ENCODE data around the gene PRADC1.

The PRADC1 gene

DNA sequence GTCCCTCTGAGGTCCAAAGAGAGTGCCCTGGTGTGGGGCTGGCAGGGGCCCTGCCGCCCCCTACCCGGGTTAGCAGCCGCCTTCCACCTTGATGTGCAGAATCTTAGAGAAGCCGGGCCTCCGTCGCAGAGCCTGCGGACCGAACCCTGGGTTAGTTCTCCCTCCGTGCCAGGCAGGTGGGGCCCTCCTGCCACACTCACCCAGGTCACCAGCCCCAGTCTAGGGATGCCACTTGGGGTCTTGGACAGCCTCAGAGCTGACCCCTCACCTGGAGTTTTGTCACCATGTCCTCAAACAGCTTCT is 25.8 kb upstream of the PRADC1 start:
- DNase-seq: no peak
- Histone ChIP-seq H3K27me3 (replicated peaks; ENCODE audit: control insufficient read depth, insufficient read depth, low read length, poor library complexity, severe bottlenecking) (no peaks in the 10 kb centered on the region), H3K27ac (ENCODE audit: insufficient read depth, low read length, poor library complexity, severe bottlenecking) (no peak overlapping the region), H3K36me3 (ENCODE audit: control insufficient read depth, insufficient read depth, low read length) (peaks cover 9% of the 10 kb centered on the region), H3K4me3 (ENCODE audit: insufficient read depth, low read depth, low read length, poor library complexity, severe bottlenecking) (no peak overlapping the region), H3K4me1 (ENCODE audit: control insufficient read depth, insufficient read depth, low read length, poor library complexity, severe bottlenecking) (peaks cover 5% of the 10 kb centered on the region), H3K9me3 (ENCODE audit: control insufficient read depth, low read length) (no peaks in the 10 kb centered on the region)

DNA sequence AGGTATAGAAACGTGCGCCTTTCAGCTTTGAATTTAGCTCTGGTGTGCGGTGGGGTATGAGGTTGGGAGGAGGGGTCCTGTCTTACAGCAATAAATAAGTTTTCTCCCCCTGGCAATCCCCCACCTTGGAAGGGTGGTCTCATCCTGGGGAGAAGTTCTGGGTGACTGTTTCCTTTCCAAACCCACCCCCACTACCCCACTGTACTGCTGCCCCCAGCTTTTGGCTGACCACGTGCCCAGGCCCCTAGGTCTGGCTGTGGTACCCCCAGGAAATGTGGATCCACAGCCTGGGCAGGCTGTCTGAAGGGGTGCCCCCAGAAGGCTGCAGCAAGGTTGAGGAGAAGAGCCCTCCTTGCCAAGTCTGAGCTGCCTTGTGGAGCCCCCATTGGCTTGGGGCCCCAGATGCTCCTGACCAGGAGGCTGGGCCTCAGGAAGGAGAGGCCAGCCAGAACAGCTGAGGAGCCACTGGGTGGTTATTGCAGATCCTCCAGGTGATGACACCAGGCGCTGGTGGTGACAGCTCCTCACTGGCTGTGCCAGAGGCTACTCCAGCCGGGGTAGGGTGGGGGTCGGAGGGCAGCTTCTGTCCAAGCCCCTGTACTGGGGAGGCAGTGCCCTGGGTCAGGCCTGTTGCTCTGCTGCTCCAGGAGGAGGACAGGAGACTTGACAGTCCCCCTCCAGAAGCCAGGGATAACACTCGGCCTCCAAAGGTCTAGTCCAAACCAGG is 25.3 kb upstream of the PRADC1 start:
- Histone ChIP-seq H3K36me3 (ENCODE audit: control insufficient read depth, insufficient read depth, low read length) (peaks cover 14% of the 10 kb centered on the region), H3K9me3 (ENCODE audit: control insufficient read depth, low read length) (no peaks in the 10 kb centered on the region), H3K4me1 (ENCODE audit: control insufficient read depth, insufficient read depth, low read length, poor library complexity, severe bottlenecking) (peaks cover 5% of the 10 kb centered on the region), H3K4me3 (ENCODE audit: insufficient read depth, low read depth, low read length, poor library complexity, severe bottlenecking) (no peak overlapping the region), H3K27ac (ENCODE audit: insufficient read depth, low read length, poor library complexity, severe bottlenecking) (no peak overlapping the region), H3K27me3 (replicated peaks; ENCODE audit: control insufficient read depth, insufficient read depth, low read length, poor library complexity, severe bottlenecking) (no peaks in the 10 kb centered on the region)
- no peak for DNase-seq

DNA sequence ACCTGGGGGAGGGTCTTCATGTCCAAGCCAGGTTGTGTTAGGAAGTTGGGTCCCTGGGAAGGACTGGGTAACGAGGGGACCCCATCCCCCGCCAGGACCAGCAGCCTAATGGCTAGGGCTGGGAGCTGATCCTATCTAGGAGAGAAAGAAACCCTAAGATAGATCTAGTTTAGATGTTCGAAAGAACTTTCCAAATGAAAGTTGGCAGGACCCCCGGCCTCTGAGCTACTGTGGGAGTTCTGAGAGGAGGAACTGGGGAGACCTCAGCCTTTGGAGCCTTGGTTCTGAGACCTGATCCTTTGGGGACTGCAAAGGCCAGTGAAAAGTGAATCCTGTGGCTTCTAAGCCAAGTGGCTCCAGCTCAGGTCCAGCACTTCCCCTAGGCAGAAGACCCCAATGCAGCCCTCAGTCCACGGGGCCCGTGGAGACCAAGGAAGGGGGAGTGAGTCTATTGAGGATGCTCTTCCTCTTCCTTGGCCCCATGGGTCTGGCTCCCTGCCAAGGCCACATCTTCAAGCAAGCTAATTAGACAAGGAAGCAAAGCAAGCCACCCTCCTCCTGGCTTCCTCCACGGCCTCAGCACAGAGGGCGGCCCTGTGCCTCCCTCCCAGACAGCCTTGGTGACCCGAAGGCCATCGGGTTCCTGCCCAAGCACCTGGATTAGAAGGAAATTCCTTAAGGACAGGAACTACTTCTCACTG is 24.5 kb upstream of the PRADC1 start:
- Histone ChIP-seq H3K27me3 (replicated peaks; ENCODE audit: control insufficient read depth, insufficient read depth, low read length, poor library complexity, severe bottlenecking) (no peaks in the 10 kb centered on the region), H3K9me3 (ENCODE audit: control insufficient read depth, low read length) (no peaks in the 10 kb centered on the region), H3K36me3 (ENCODE audit: control insufficient read depth, insufficient read depth, low read length) (peaks cover 22% of the 10 kb centered on the region), H3K4me3 (ENCODE audit: insufficient read depth, low read depth, low read length, poor library complexity, severe bottlenecking) (no peak overlapping the region), H3K4me1 (ENCODE audit: control insufficient read depth, insufficient read depth, low read length, poor library complexity, severe bottlenecking) (peaks cover 5% of the 10 kb centered on the region), H3K27ac (ENCODE audit: insufficient read depth, low read length, poor library complexity, severe bottlenecking) (no peak overlapping the region)
- no peak for DNase-seq

DNA sequence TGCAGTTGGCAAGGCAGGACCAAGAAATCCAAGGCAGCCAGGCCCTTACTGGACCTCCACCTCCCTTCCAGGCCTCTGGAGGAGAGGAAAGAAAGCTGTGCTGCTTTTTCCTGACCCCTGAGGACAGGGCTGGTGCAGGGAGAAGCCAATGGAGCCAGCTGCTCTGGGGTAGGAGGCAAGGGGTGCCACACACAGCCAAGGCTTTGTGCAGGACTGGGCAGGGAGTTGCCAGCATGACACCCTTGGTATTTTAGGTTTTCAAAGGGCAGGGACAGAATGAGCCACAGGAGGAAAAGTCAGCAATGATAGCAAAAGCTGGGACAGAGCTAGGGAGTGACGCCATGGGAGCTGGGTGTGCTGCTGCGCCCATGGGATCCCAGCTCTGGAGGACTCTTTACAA is 24.0 kb upstream of the PRADC1 start:
- peaks cover 25% of the 10 kb centered on the region for H3K36me3 ChIP-seq (ENCODE audit: control insufficient read depth, insufficient read depth, low read length)
- H3K9me3 ChIP-seq (ENCODE audit: control insufficient read depth, low read length): no peaks in the 10 kb centered on the region
- no peak overlapping the region for H3K4me3 ChIP-seq (ENCODE audit: insufficient read depth, low read depth, low read length, poor library complexity, severe bottlenecking)
- H3K4me1 ChIP-seq (ENCODE audit: control insufficient read depth, insufficient read depth, low read length, poor library complexity, severe bottlenecking): peaks cover 5% of the 10 kb centered on the region
- no peak overlapping the region for H3K27ac ChIP-seq (ENCODE audit: insufficient read depth, low read length, poor library complexity, severe bottlenecking)
- no peaks in the 10 kb centered on the region for H3K27me3 ChIP-seq (replicated peaks; ENCODE audit: control insufficient read depth, insufficient read depth, low read length, poor library complexity, severe bottlenecking)
- no peak for DNase-seq

DNA sequence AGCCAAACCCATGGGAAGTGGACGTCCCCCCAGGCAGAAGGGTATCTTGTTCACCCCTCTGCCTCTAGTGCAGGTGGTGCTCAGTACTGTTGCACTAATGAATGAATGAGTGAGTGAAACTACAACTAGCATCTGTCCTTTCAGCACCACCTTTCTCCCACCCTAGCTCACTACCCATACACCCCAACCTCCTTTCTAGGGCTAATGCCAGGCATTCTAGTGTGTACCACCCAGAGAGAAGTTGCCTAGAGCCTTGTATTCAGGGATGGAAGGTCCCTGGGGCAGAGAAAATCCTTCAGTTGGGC is 23.5 kb upstream of the PRADC1 start:
- no peak for DNase-seq
- no peaks in the 10 kb centered on the region for H3K9me3 ChIP-seq (ENCODE audit: control insufficient read depth, low read length)
- no peak overlapping the region for H3K4me3 ChIP-seq (ENCODE audit: insufficient read depth, low read depth, low read length, poor library complexity, severe bottlenecking)
- no peaks in the 10 kb centered on the region for H3K27me3 ChIP-seq (replicated peaks; ENCODE audit: control insufficient read depth, insufficient read depth, low read length, poor library complexity, severe bottlenecking)
- H3K4me1 ChIP-seq (ENCODE audit: control insufficient read depth, insufficient read depth, low read length, poor library complexity, severe bottlenecking): peaks cover 5% of the 10 kb centered on the region
- peaks cover 30% of the 10 kb centered on the region for H3K36me3 ChIP-seq (ENCODE audit: control insufficient read depth, insufficient read depth, low read length)
- H3K27ac ChIP-seq (ENCODE audit: insufficient read depth, low read length, poor library complexity, severe bottlenecking): no peak overlapping the region

DNA sequence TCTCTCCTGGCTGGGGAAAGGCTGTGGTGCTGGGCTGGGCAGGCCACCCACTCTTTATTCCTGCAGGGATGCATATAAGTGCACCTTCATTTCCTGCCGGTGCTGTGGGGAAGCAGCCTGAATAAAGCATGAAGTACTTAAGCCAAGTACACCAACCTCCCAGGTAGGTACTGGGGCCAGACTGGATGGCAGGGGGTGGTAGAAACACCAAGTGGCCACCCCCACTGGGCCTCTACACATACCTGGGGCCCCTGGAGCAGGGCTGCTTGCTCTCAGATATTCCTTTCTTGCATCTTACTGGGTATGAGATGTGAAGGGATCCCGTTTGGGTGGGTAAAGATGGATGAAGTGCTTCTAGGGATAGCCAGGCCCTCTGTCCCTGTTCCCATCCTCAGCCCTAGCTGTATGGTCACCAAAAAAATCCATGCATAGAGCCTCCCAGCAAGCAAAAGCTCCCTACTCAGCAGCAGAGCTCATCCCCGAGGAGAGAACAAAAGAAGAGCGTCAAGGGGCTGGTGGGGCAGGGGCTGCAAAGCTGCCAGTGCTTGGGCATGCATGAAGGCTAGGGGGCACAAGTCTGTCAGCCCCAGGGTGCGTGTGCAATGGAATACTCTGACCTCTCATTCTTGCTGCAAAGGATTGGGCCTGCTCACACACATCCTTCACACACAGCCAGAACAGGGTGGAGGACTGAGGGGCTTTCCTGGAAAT is 23.0 kb upstream of the PRADC1 start:
- no peaks in the 10 kb centered on the region for H3K9me3 ChIP-seq (ENCODE audit: control insufficient read depth, low read length)
- H3K36me3 ChIP-seq (ENCODE audit: control insufficient read depth, insufficient read depth, low read length): peaks cover 34% of the 10 kb centered on the region
- no peak overlapping the region for H3K4me3 ChIP-seq (ENCODE audit: insufficient read depth, low read depth, low read length, poor library complexity, severe bottlenecking)
- no peak overlapping the region for H3K27ac ChIP-seq (ENCODE audit: insufficient read depth, low read length, poor library complexity, severe bottlenecking)
- H3K4me1 ChIP-seq (ENCODE audit: control insufficient read depth, insufficient read depth, low read length, poor library complexity, severe bottlenecking): peaks cover 5% of the 10 kb centered on the region
- DNase-seq: no peak
- H3K27me3 ChIP-seq (replicated peaks; ENCODE audit: control insufficient read depth, insufficient read depth, low read length, poor library complexity, severe bottlenecking): no peaks in the 10 kb centered on the region

DNA sequence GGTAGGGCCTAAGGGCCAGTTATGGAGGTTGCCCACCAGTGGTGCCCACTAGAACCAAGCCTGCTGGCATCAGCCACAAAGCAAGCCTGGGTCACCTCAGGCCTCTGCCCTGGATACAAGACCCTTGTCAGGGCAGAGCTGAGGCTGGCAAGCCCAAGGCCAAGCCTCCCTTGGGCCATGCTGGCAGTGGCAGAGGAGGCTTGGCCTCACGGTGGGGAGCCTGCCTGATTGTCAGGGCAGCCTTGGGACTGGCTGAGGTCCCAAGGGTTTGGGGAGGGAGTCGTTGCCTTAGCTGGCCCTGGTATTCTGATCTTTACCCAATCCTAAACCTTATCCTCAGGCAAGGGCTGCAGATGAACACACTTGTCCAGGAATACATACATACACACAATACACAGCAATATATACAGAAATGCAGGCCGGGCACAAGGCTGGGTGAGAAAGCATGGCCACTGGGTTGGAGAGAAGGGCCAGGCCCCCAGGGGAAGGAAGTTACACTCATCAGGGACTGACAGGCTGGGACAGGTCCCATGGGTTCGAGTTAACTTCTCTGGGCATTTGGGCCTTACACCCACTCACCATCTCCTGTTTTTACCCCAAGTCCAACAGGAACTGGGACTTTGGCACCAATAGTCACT is 22.1 kb upstream of the PRADC1 start:
- peaks cover 43% of the 10 kb centered on the region for H3K36me3 ChIP-seq (ENCODE audit: control insufficient read depth, insufficient read depth, low read length)
- no peaks in the 10 kb centered on the region for H3K9me3 ChIP-seq (ENCODE audit: control insufficient read depth, low read length)
- no peak for DNase-seq
- H3K27me3 ChIP-seq (replicated peaks; ENCODE audit: control insufficient read depth, insufficient read depth, low read length, poor library complexity, severe bottlenecking): no peaks in the 10 kb centered on the region
- H3K27ac ChIP-seq (ENCODE audit: insufficient read depth, low read length, poor library complexity, severe bottlenecking): no peak overlapping the region
- H3K4me1 ChIP-seq (ENCODE audit: control insufficient read depth, insufficient read depth, low read length, poor library complexity, severe bottlenecking): peaks cover 5% of the 10 kb centered on the region
- H3K4me3 ChIP-seq (ENCODE audit: insufficient read depth, low read depth, low read length, poor library complexity, severe bottlenecking): no peak overlapping the region

DNA sequence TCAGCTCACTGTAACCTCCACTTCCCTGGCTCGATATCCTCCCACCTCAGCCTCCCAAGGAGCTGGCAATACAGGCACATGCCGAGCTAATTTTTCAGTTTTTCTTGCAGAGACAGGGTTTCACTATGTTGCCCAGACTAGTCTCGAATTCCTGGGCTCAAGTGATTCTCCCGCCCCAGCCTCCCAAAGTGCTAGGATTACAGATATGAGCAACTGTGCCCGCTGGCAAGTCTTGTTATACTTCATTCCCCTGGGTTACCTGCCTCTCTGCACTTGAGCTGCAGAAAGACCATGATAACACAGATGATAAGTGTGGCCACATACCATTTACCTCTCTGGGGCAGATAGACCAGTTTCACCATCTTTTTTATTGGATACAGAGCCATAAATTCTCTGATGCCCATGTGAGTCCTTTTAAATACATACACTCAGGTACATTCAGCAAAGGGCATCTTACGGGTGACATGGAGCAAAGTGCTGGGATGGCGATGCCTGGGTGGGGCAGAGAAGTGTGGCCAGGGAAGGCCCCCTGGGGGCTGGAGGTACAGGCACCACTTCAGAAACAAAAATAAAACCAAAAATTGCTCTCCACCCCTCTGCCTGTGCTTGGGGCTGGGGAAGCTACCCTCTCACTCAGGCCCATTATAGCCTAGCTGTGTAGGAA is 21.4 kb upstream of the PRADC1 start:
- no peaks in the 10 kb centered on the region for H3K27me3 ChIP-seq (replicated peaks; ENCODE audit: control insufficient read depth, insufficient read depth, low read length, poor library complexity, severe bottlenecking)
- H3K4me3 ChIP-seq (ENCODE audit: insufficient read depth, low read depth, low read length, poor library complexity, severe bottlenecking): no peak overlapping the region
- DNase-seq: no peak
- H3K9me3 ChIP-seq (ENCODE audit: control insufficient read depth, low read length): no peaks in the 10 kb centered on the region
- H3K4me1 ChIP-seq (ENCODE audit: control insufficient read depth, insufficient read depth, low read length, poor library complexity, severe bottlenecking): peaks cover 5% of the 10 kb centered on the region
- H3K36me3 ChIP-seq (ENCODE audit: control insufficient read depth, insufficient read depth, low read length): peaks cover 50% of the 10 kb centered on the region
- no peak overlapping the region for H3K27ac ChIP-seq (ENCODE audit: insufficient read depth, low read length, poor library complexity, severe bottlenecking)

DNA sequence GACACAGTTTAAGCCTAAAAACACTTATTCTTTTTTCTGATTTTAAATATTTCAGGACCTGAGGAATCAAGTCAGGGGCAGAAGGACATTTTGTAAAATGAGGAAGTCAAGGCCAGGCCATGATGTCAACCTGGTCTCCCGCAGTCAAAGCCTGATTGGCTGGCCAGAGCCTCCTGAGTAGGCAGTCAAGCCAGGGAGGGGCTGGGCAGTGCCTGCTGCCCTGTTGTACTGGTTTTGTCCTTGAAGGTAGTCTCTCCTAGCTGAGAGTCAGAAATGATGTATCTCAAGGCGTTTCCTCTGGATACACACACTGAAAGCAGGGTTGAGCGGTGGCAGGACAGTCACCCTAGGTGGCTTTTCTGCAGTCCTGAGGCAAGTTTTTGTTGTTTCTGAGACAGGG is 20.9 kb upstream of the PRADC1 start:
- Histone ChIP-seq H3K4me1 (ENCODE audit: control insufficient read depth, insufficient read depth, low read length, poor library complexity, severe bottlenecking) (peaks cover 5% of the 10 kb centered on the region), H3K4me3 (ENCODE audit: insufficient read depth, low read depth, low read length, poor library complexity, severe bottlenecking) (no peak overlapping the region), H3K27me3 (replicated peaks; ENCODE audit: control insufficient read depth, insufficient read depth, low read length, poor library complexity, severe bottlenecking) (no peaks in the 10 kb centered on the region), H3K9me3 (ENCODE audit: control insufficient read depth, low read length) (no peaks in the 10 kb centered on the region), H3K27ac (ENCODE audit: insufficient read depth, low read length, poor library complexity, severe bottlenecking) (no peak overlapping the region), H3K36me3 (ENCODE audit: control insufficient read depth, insufficient read depth, low read length) (peaks cover 55% of the 10 kb centered on the region)
- no peak for DNase-seq
